Memory B cell (primary cell): ENCODE measurements around the gene CLEC16A.
A peak's percentile ranks its signal among the peaks of the same experiment; 100 is the strongest.

Source experiments
- ATAC-seq: fragments of 150-1000 bp; cut with Tn5 transposase; 2 replicates; pipeline ENCODE4 v1.10.0; 2021; ENCODE audit warnings: low read depth, mild to moderate bottlenecking, moderate library complexity
- DNase-seq, 2 donors: peaks; one replicate each; pipeline ENCODE4 v3.0.0; 2022; ENCODE audit warnings: low spot score in 2 of 2
- H3K27ac Mint-ChIP-seq: one replicate; pipeline ENCODE4 v1.8.0; 2022; ENCODE audit warnings: mild to moderate bottlenecking, moderate library complexity, mixed read lengths
- H3K27me3 Mint-ChIP-seq: one replicate; pipeline ENCODE4 v1.8.0; 2022; ENCODE audit warnings: mixed read lengths
- H3K36me3 Mint-ChIP-seq: one replicate; pipeline ENCODE4 v1.8.0; 2022; ENCODE audit warnings: mild to moderate bottlenecking, mixed read lengths
- H3K4me1 Mint-ChIP-seq: one replicate; pipeline ENCODE4 v1.8.0; 2022; ENCODE audit warnings: mixed read lengths
- H3K4me3 Mint-ChIP-seq: one replicate; pipeline ENCODE4 v1.8.0; 2022; ENCODE audit warnings: mild to moderate bottlenecking, moderate library complexity, mixed read lengths
- H3K9me3 Mint-ChIP-seq: one replicate; pipeline ENCODE4 v1.8.0; 2022; ENCODE audit warnings: mixed read lengths

CLEC16A gene

DNA sequence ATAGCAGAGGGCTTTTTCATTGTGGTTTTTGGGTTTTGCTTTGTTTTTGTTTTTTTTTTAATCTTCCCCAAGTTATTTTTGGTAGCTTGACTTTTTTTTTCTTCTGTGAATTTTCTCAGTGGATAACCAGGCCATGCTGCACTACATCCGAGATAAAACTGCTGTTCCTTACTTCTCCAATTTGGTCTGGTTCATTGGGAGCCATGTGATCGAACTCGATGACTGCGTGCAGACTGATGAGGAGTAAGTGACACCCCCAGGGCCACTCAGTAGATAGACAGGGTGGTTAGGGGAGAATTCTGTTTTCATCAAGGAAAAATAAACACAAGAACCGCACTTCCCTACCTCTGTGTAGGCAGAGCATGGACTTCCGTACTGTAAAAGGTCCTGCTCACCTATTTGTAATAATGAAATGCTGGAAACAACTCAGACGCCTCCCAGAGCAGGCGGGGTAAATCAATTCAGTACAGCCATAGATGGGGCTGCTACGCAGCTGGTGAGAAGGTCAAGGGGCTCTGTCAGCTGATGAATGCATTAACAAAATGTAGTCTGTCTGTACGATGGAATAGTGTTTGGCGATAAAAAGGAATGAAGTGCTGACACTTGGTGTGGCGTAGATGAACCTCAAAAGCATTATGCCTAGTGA is 28.6 kb downstream of the CLEC16A start:
- DNase-seq, result no peak
- no peaks in the 10 kb centered on the region for H3K27me3 Mint-ChIP-seq
- H3K36me3 Mint-ChIP-seq, result peaks cover 33% of the 10 kb centered on the region
- no peaks in the 10 kb centered on the region for H3K9me3 Mint-ChIP-seq
- no peak overlapping the region for H3K27ac Mint-ChIP-seq
- ATAC-seq, result no peak
- peaks cover 2% of the 10 kb centered on the region for H3K4me1 Mint-ChIP-seq
- H3K4me3 Mint-ChIP-seq, result no peak overlapping the region

DNA sequence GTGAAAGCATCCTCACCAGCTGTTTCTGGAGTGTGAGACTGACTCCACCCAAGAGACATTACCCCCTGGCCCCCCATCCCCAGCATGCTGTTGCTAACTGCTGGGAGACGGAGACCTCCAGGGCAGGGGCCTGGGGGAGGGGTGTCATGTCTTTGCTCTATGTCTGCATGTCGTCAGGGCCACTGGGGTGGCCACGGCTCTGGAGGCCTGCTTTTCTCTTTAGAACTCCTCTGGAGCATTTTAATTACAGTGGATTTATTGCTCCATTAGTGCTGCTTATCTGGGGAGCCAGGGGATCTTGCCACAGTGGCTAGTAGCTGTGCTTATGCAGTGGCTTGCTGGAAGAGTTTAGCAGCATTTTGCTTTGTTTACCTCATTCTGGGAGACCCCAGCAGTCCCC is 32.3 kb downstream of the CLEC16A start:
- H3K27ac Mint-ChIP-seq, result no peak overlapping the region
- H3K27me3 Mint-ChIP-seq, result no peaks in the 10 kb centered on the region
- DNase-seq (no peak), ATAC-seq (no peak)
- H3K36me3 Mint-ChIP-seq, result peaks cover 23% of the 10 kb centered on the region
- no peaks in the 10 kb centered on the region for H3K9me3 Mint-ChIP-seq
- peaks cover 5% of the 10 kb centered on the region for H3K4me1 Mint-ChIP-seq
- no peak overlapping the region for H3K4me3 Mint-ChIP-seq

GRCh38 chr16:10978124-10978523 is 33.8 kb downstream of the CLEC16A start:
- Mint-ChIP-seq H3K4me3 (no peak overlapping the region), H3K4me1 (peaks cover 16% of the 10 kb centered on the region), H3K36me3 (peaks cover 15% of the 10 kb centered on the region), H3K27me3 (no peaks in the 10 kb centered on the region), H3K9me3 (no peaks in the 10 kb centered on the region), H3K27ac (no peak overlapping the region)
- DNase-seq (no peak), ATAC-seq (no peak)

DNA sequence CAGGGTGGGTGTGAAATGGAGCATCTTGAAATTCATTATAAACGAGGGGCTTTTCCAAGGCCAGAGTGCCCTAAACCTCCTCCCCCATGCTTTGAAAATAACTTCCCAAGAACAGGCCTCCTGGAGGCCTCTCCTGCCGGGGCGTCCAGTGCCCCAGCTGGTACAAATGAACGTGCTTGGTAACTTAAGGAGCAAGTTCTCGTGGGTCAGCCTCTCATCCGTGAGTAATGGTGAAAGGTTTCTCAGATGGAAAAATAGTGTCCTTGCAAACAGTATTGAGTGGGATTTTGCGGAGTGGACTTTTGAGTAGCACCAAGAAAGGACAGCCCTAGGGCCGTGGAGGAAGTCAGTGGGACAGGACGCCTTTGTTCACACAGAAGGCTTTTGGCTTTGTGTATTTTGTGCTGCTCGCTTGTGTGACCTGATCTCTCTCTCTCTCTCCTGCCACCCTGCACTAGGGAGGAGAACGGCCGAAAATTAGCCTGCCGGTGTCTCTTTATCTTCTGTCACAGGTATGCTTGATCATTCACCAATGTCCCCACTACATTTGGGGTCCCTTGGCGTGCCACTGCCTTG is 34.6 kb downstream of the CLEC16A start:
- Mint-ChIP-seq H3K4me3 (no peak overlapping the region), H3K9me3 (no peaks in the 10 kb centered on the region), H3K27ac (peak overlapping the region; percentile 79), H3K4me1 (peaks cover 21% of the 10 kb centered on the region), H3K36me3 (peaks cover 11% of the 10 kb centered on the region), H3K27me3 (no peaks in the 10 kb centered on the region)
- ATAC-seq, result no peak
- DNase-seq, result no peak

- ATAC-seq (no peak), DNase-seq (no peak)
- Mint-ChIP-seq H3K27me3 (no peaks in the 10 kb centered on the region), H3K9me3 (no peaks in the 10 kb centered on the region), H3K27ac (peak overlapping the region; percentile 87), H3K36me3 (peaks cover 9% of the 10 kb centered on the region), H3K4me3 (no peak overlapping the region), H3K4me1 (peaks cover 21% of the 10 kb centered on the region)
Observed at GRCh38 chr16:10979717-10980601, 35.6 kb downstream of the CLEC16A start.

- DNase-seq (no peak), ATAC-seq (no peak)
- no peak overlapping the region for H3K4me3 Mint-ChIP-seq
- H3K27me3 Mint-ChIP-seq, result no peaks in the 10 kb centered on the region
- no peaks in the 10 kb centered on the region for H3K9me3 Mint-ChIP-seq
- peaks cover 9% of the 10 kb centered on the region for H3K36me3 Mint-ChIP-seq
- H3K4me1 Mint-ChIP-seq, result peaks cover 21% of the 10 kb centered on the region
- H3K27ac Mint-ChIP-seq, result peak overlapping the region; percentile 87
Observed at GRCh38 chr16:10980813-10981212, 36.4 kb downstream of the CLEC16A start.

- DNase-seq (peak; percentile 68 to 74), ATAC-seq (peak; percentile 89)
- H3K27me3 Mint-ChIP-seq, result no peaks in the 10 kb centered on the region
- peaks cover 14% of the 10 kb centered on the region for H3K36me3 Mint-ChIP-seq
- H3K4me3 Mint-ChIP-seq, result peak overlapping the region; percentile 49
- peaks cover 23% of the 10 kb centered on the region for H3K4me1 Mint-ChIP-seq
- H3K9me3 Mint-ChIP-seq, result no peaks in the 10 kb centered on the region
- H3K27ac Mint-ChIP-seq, result peak overlapping the region; percentile 50
Observed at GRCh38 chr16:10981697-10982216, 37.4 kb downstream of the CLEC16A start.

- ATAC-seq, result peak; percentile 20
Observed at GRCh38 chr16:10982465-10983150, 38.2 kb downstream of the CLEC16A start.

GRCh38 chr16:10983159-10983558 is 38.8 kb downstream of the CLEC16A start:
- Mint-ChIP-seq H3K27me3 (no peaks in the 10 kb centered on the region), H3K27ac (peak overlapping the region; percentile 50), H3K36me3 (peaks cover 15% of the 10 kb centered on the region), H3K9me3 (no peaks in the 10 kb centered on the region), H3K4me1 (peaks cover 32% of the 10 kb centered on the region), H3K4me3 (no peak overlapping the region)
- ATAC-seq, result peak; percentile 15
- no peak for DNase-seq

More at GRCh38 chr16:10982465-10983150, 38.2 kb downstream of the CLEC16A start:
- Mint-ChIP-seq H3K27me3 (no peaks in the 10 kb centered on the region), H3K9me3 (no peaks in the 10 kb centered on the region), H3K4me1 (peaks cover 28% of the 10 kb centered on the region), H3K36me3 (peaks cover 15% of the 10 kb centered on the region), H3K4me3 (peak overlapping the region; percentile 49), H3K27ac (peak overlapping the region; percentile 50)
- no peak for DNase-seq

GRCh38 chr16:10984509-10984908 is 40.1 kb downstream of the CLEC16A start:
- ATAC-seq, result no peak
- DNase-seq, result no peak
- peaks cover 36% of the 10 kb centered on the region for H3K4me1 Mint-ChIP-seq
- H3K27ac Mint-ChIP-seq, result no peak overlapping the region
- no peaks in the 10 kb centered on the region for H3K27me3 Mint-ChIP-seq
- no peaks in the 10 kb centered on the region for H3K9me3 Mint-ChIP-seq
- no peak overlapping the region for H3K4me3 Mint-ChIP-seq
- peaks cover 21% of the 10 kb centered on the region for H3K36me3 Mint-ChIP-seq

GRCh38 chr16:10987361-10988163 is 43.2 kb downstream of the CLEC16A start:
- Mint-ChIP-seq H3K4me1 (peaks cover 29% of the 10 kb centered on the region), H3K27me3 (no peaks in the 10 kb centered on the region), H3K4me3 (no peak overlapping the region), H3K9me3 (no peaks in the 10 kb centered on the region), H3K27ac (peak overlapping the region; percentile 17), H3K36me3 (peaks cover 37% of the 10 kb centered on the region)
- no peak for ATAC-seq
- DNase-seq, result no peak

- peaks cover 25% of the 10 kb centered on the region for H3K4me1 Mint-ChIP-seq
- H3K9me3 Mint-ChIP-seq, result no peaks in the 10 kb centered on the region
- H3K36me3 Mint-ChIP-seq, result peaks cover 39% of the 10 kb centered on the region
- ATAC-seq (peak; percentile 52), DNase-seq (no peak)
- H3K27me3 Mint-ChIP-seq, result no peaks in the 10 kb centered on the region
- no peak overlapping the region for H3K27ac Mint-ChIP-seq
- no peak overlapping the region for H3K4me3 Mint-ChIP-seq
Observed at GRCh38 chr16:10988164-10988803, 43.9 kb downstream of the CLEC16A start.

DNA sequence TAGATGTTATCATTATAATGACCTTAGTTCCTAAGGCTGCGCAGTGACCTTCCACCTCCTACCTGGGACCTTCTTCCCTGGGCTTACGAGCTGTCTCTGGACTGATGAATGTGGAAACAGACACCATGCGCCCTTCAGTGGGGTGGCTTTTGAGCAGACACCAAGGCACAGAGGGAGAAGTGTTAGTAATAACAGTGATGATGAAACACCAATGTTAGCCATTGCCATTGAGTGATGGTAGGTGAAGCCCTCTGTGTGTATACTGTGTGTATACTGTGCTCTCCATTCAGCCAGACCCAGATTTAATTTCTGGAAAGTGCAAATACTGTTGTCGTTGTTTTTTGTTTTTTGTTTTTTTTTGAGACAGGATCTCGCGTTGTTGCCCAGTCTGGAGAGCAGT is 44.5 kb downstream of the CLEC16A start:
- Mint-ChIP-seq H3K4me1 (peaks cover 22% of the 10 kb centered on the region), H3K27me3 (no peaks in the 10 kb centered on the region), H3K36me3 (peaks cover 39% of the 10 kb centered on the region), H3K4me3 (no peak overlapping the region), H3K9me3 (no peaks in the 10 kb centered on the region), H3K27ac (no peak overlapping the region)
- no peak for DNase-seq
- ATAC-seq, result no peak
